PC-3 (cell line): Measurements from ENCODE around the gene PRDM2. TPM values are rescaled to one million over a fixed set of nuclear protein-coding genes. Genes with fewer than 3 reads are reported as not detected.

Experiments
- ATAC-seq: fragments of 200-7000 bp; cut with Tn5 transposase; 2 replicates; pipeline ENCODE4 v1.9.1; 2020; ENCODE audit warnings: mild to moderate bottlenecking, moderate library complexity
- BruUV-seq: library from RNA; stranded (reverse); fragments of 400-500 nt; replicated peaks from 2 replicates; lab custom pipeline; 2021; lab: Mats Ljungman, UMichigan
- CTCF ChIA-PET: fragments of 300-600 bp; sonication (Branson Sonifier 250); formaldehyde crosslinking; loops from one replicate; lab custom pipeline; 2022; ENCODE audit warnings: antibody characterized with exemption; lab: Charles Lee
- POLR2A ChIA-PET: fragments of 300-600 bp; sonication (Branson Sonifier 250); formaldehyde crosslinking; loops from one replicate; lab custom pipeline; 2022; ENCODE audit warnings: antibody characterized with exemption; ENCODE audit not compliant: unreplicated experiment; lab: Charles Lee
- DNase-seq: peaks from one replicate; pipeline ENCODE4 v3.0.0-alpha.2; 2015
- H2AFZ ChIP-seq: fragments of 300-600 bp; sonication (generic); 2 replicates; pipeline ENCODE4 v1.6.0; 2016; ENCODE audit warnings: antibody characterized with exemption, low read length
- H3F3A ChIP-seq: fragments of 300-600 bp; sonication (generic); one replicate; pipeline ENCODE4 v1.6.0; 2017; ENCODE audit warnings: antibody characterized with exemption, low read length, control low read depth, mild to moderate bottlenecking; ENCODE audit not compliant: unreplicated experiment
- H3K27ac ChIP-seq: fragments of 300-600 bp; sonication (generic); 2 replicates; pipeline ENCODE4 v1.5.1; 2016; ENCODE audit warnings: mild to moderate bottlenecking, low read length
- H3K27me3 ChIP-seq: fragments of 300-600 bp; sonication (generic); 2 replicates; pipeline ENCODE4 v1.6.1; 2016; ENCODE audit warnings: low read length, mixed read lengths
- H3K36me3 ChIP-seq: fragments of 300-600 bp; sonication (generic); 2 replicates; pipeline ENCODE4 v1.6.1; 2016; ENCODE audit warnings: low read depth, mixed run types, low read length, mixed read lengths
- H3K4me1 ChIP-seq: fragments of 300-600 bp; sonication (generic); 2 replicates; pipeline ENCODE4 v1.5.1; 2016; ENCODE audit warnings: low read length; ENCODE audit not compliant: insufficient read depth
- H3K4me2 ChIP-seq: fragments of 300-600 bp; sonication (generic); 2 replicates; pipeline ENCODE4 v1.6.0; 2016; ENCODE audit warnings: low read length
- H3K4me3 ChIP-seq: fragments of 300-600 bp; sonication (generic); 2 replicates; pipeline ENCODE4 v1.5.1; 2016; ENCODE audit warnings: mild to moderate bottlenecking, low read length, mixed read lengths
- H3K79me2 ChIP-seq: fragments of 300-600 bp; sonication (generic); 2 replicates; pipeline ENCODE4 v1.6.1; 2017; ENCODE audit warnings: low read length, mixed read lengths
- H3K9ac ChIP-seq: fragments of 300-600 bp; sonication (generic); 2 replicates; pipeline ENCODE4 v1.6.0; 2016; ENCODE audit warnings: mild to moderate bottlenecking, low read length
- H3K9me2 ChIP-seq: fragments of 300-600 bp; sonication (generic); replicated peaks from 2 replicates; pipeline ENCODE4 v1.6.1; 2016; ENCODE audit warnings: mixed run types, low read length, mixed read lengths
- H3K9me3 ChIP-seq: fragments of 300-600 bp; sonication (generic); 2 replicates; pipeline ENCODE4 v1.6.1; 2016; ENCODE audit warnings: low read length, mixed read lengths
- H4K20me1 ChIP-seq: fragments of 300-600 bp; sonication (generic); 2 replicates; pipeline ENCODE4 v1.6.1; 2016; ENCODE audit warnings: low read length, mixed read lengths
- CTCF ChIP-seq: fragments of 300-600 bp; sonication (generic); conservative IDR thresholded peaks from 2 replicates; pipeline ENCODE4 v1.5.1; 2017; ENCODE audit warnings: antibody characterized with exemption, low read depth, mild to moderate bottlenecking, low read length
- EZH2 ChIP-seq: fragments of 300-600 bp; sonication (generic); IDR thresholded peaks from one replicate; pipeline ENCODE4 v1.6.1; 2017; ENCODE audit warnings: antibody characterized with exemption, mild to moderate bottlenecking, low read length; ENCODE audit not compliant: unreplicated experiment
- EZH2phosphoT487 ChIP-seq: fragments of 300-600 bp; sonication (generic); IDR thresholded peaks from 2 replicates; pipeline ENCODE4 v1.6.1; 2018; ENCODE audit warnings: mild to moderate bottlenecking, antibody characterized with exemption, low read length, borderline replicate concordance
- intact Hi-C: fragments of 100-400 bp; cut with micrococcal nuclease; formaldehyde crosslinking; loops from 2 replicates; pipeline ENCODE4 v1.9.0; 2023
- total RNA-seq: library from RNA; depleted of rRNA; stranded (reverse); fragments of >200 nt; gene quantifications from 2 replicates; pipeline ENCODE4 v1.2.3, GENCODE V29; 2014

Gene PRDM2
- total RNA-seq, 1 experiment from 2014 or later: 9.4 TPM

GRCh38 chr1:13730751-13731482, 30.9 kb downstream of the PRDM2 start:
- no peak for ATAC-seq
- Histone ChIP-seq H3K4me3 (no peak overlapping the region), H4K20me1 (0 out of 2 replicates have a peak, but pooled peaks cover 4% of the 10 kb centered on the region), H3K9ac (no peak overlapping the region), H3K9me3 (no peaks in the 10 kb centered on the region), H3K79me2 (0 out of 2 replicates have a peak, but pooled peaks cover 5% of the 10 kb centered on the region), H3K4me1 (no peaks in the 10 kb centered on the region), H3K36me3 (0 out of 2 replicates have a peak, but pooled peaks cover 3% of the 10 kb centered on the region), H2AFZ (no peak overlapping the region), H3F3A (no peaks in the 10 kb centered on the region), H3K4me2 (no peak overlapping the region), H3K9me2 (no peaks in the 10 kb centered on the region), H3K27me3 (no peaks in the 10 kb centered on the region), H3K27ac (no peak overlapping the region)
- no peak for DNase-seq
- CTCF ChIA-PET: no interaction called here
- TF ChIP-seq EZH2: no peak
- no peak for TF ChIP-seq CTCF
- TF ChIP-seq EZH2phosphoT487: no peak
- intact Hi-C loops: no loop called here
- BruUV-seq: no TSS peak
- POLR2A ChIA-PET: no interaction called here

- H3K4me3 ChIP-seq: no peak overlapping the region
- ChIA-PET POLR2A (no interaction called here), CTCF (no interaction called here)
- TF ChIP-seq CTCF (no peak), EZH2 (no peak), EZH2phosphoT487 (no peak)
- no peak for ATAC-seq
- H3K9ac ChIP-seq: no peak overlapping the region
- no peaks in the 10 kb centered on the region for H4K20me1 ChIP-seq
- no peak for DNase-seq
- no peaks in the 10 kb centered on the region for H3F3A ChIP-seq
- H3K9me3 ChIP-seq: no peaks in the 10 kb centered on the region
- no peaks in the 10 kb centered on the region for H3K27me3 ChIP-seq
- no peak overlapping the region for H2AFZ ChIP-seq
- H3K4me2 ChIP-seq: no peak overlapping the region
- no TSS peak for BruUV-seq
- no peak overlapping the region for H3K27ac ChIP-seq
- 0 out of 2 replicates have a peak, but pooled peaks cover 3% of the 10 kb centered on the region for H3K36me3 ChIP-seq
- intact Hi-C loops: no loop called here
- no peaks in the 10 kb centered on the region for H3K4me1 ChIP-seq
- H3K79me2 ChIP-seq: 0 out of 2 replicates have a peak, but pooled peaks cover 5% of the 10 kb centered on the region
- H3K9me2 ChIP-seq: no peaks in the 10 kb centered on the region
These were observed 31.9 kb downstream of the PRDM2 start for GRCh38 chr1:13731897-13732296.

- no peaks in the 10 kb centered on the region for H3K27me3 ChIP-seq
- ATAC-seq: no peak
- POLR2A ChIA-PET: no interaction called here
These were observed 33.1 kb downstream of the PRDM2 start for GRCh38 chr1:13732971-13733667.

More at GRCh38 chr1:13732971-13733667, 33.1 kb downstream of the PRDM2 start:
- no peaks in the 10 kb centered on the region for H3K9me3 ChIP-seq
- no peak overlapping the region for H2AFZ ChIP-seq
- no peak overlapping the region for H3K9ac ChIP-seq
- H3K79me2 ChIP-seq: 0 out of 2 replicates have a peak, but pooled peaks cover 3% of the 10 kb centered on the region
- no TSS peak for BruUV-seq
- 0 out of 2 replicates have a peak, but pooled peaks cover 3% of the 10 kb centered on the region for H3K36me3 ChIP-seq
- H3F3A ChIP-seq: no peaks in the 10 kb centered on the region
- no peak overlapping the region for H3K4me3 ChIP-seq
- CTCF ChIA-PET: no interaction called here
- H3K9me2 ChIP-seq: no peaks in the 10 kb centered on the region
- intact Hi-C loops: no loop called here
- no peak overlapping the region for H3K4me2 ChIP-seq
- no peaks in the 10 kb centered on the region for H3K4me1 ChIP-seq
- TF ChIP-seq EZH2: no peak
- TF ChIP-seq EZH2phosphoT487: no peak
- TF ChIP-seq CTCF: no peak
- no peak for DNase-seq
- H3K27ac ChIP-seq: no peak overlapping the region
- no peaks in the 10 kb centered on the region for H4K20me1 ChIP-seq
